Fibroblast of mammary gland (primary cell): ENCODE results near the gene SLC15A1.

Source experiments
- DNase-seq: peaks from one replicate; pipeline ENCODE4 v3.0.0-alpha.2; 2010; ENCODE audit warnings: low read depth
- H3K4me3 ChIP-seq: 2 replicates; pipeline ENCODE4 v1.5.1; 2011; ENCODE audit warnings: low read depth, mild to moderate bottlenecking, low read length, moderate library complexity; ENCODE audit not compliant: control insufficient read depth
- TF ChIP-seq, protein P1 (sequence below): conservative IDR thresholded peaks from 2 replicates; pipeline ENCODE4 v1.5.1; 2011; ENCODE audit warnings: low read depth, low read length, inconsistent platforms; ENCODE audit not compliant: control insufficient read depth, insufficient read depth

SLC15A1 gene

DNA sequence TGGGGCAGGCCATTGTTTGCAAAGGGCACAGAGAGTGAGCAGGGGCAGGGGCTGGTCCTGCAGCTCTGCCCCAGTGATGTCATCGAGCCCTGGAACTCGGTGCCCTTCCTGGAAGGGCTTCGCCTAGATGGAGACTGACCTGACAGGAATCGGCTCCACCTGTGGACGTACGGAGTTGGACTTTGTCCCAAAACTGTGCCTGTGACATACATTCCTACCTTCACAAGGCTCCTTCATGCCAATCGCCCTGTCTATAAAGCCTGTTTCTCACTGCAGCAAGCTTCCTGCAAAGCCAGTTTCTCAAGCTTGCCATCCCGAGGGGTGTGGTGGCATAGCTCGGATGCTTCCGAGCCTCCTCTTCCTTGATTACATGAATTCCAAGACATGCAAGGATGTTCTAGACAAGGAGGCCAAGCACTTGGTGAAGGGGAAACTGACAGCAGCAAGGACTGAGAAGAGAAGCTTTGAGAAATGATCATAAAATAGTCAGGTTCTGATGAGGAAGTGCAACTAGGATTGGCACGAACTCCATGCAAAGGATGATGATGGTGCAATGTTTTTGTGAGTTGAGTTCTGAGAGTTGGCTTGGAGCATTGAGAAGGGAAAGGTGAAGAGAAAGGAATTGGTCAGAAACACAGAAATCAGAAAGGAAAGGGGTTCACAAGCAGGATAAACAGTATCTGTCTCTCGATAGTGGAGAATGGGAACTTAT lies 101.9 kb downstream of the SLC15A1 start:
- no peak for DNase-seq
- TF ChIP-seq, protein P1, sequence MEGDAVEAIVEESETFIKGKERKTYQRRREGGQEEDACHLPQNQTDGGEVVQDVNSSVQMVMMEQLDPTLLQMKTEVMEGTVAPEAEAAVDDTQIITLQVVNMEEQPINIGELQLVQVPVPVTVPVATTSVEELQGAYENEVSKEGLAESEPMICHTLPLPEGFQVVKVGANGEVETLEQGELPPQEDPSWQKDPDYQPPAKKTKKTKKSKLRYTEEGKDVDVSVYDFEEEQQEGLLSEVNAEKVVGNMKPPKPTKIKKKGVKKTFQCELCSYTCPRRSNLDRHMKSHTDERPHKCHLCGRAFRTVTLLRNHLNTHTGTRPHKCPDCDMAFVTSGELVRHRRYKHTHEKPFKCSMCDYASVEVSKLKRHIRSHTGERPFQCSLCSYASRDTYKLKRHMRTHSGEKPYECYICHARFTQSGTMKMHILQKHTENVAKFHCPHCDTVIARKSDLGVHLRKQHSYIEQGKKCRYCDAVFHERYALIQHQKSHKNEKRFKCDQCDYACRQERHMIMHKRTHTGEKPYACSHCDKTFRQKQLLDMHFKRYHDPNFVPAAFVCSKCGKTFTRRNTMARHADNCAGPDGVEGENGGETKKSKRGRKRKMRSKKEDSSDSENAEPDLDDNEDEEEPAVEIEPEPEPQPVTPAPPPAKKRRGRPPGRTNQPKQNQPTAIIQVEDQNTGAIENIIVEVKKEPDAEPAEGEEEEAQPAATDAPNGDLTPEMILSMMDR = no peak
- no peak overlapping the region for H3K4me3 ChIP-seq

- no peak overlapping the region for H3K4me3 ChIP-seq
- TF ChIP-seq, protein P1 = no peak
- no peak for DNase-seq
Observed at GRCh38 chr13:98649861-98650260, 102.6 kb downstream of the SLC15A1 start.

DNA sequence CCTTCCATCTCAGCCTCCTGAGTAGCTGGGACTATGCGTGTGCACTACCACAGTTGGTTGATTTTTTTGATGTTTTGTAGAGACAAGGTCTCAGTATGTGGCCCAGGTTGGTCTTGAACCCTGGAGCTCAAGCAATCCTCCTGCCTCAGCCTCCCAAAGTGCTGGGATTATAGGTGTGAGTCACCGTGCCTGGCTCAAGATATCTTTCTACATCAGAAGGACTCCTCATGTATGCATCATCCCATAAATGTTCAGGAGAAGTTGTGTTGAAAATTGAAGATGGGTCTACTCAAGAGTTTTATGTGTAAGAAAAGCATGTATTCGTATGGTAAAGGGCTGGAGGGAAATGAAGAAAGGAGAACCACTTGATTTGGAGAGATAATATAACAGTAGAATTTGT lies 103.8 kb downstream of the SLC15A1 start:
- peak; percentile 11 for DNase-seq
- H3K4me3 ChIP-seq = no peak overlapping the region
- TF ChIP-seq, protein P1 = no peak

GRCh38 chr13:98648141-98648540 lies 104.3 kb downstream of the SLC15A1 start:
- TF ChIP-seq, protein P1 = no peak
- no peak for DNase-seq
- no peak overlapping the region for H3K4me3 ChIP-seq

DNA sequence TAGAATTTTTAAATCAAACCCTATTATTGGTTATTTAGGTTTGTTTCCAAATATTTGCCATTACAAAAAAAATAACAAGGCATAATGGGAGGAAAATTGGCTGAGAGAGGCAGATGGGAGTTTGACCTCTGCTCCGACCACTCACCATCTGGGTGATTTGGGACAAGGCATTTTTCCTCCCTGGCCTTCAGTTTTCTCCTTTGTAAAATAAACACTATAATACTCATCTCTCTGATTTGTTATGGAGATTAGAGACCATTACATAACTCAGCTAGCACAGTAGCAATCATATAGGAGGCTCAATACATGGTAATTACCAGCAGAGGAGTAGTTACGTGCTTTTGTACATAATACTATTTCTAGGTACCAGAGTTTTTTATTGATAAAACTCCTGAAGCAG lies 105.4 kb downstream of the SLC15A1 start:
- no peak for DNase-seq
- H3K4me3 ChIP-seq = no peak overlapping the region
- TF ChIP-seq, protein P1 = no peak

DNA sequence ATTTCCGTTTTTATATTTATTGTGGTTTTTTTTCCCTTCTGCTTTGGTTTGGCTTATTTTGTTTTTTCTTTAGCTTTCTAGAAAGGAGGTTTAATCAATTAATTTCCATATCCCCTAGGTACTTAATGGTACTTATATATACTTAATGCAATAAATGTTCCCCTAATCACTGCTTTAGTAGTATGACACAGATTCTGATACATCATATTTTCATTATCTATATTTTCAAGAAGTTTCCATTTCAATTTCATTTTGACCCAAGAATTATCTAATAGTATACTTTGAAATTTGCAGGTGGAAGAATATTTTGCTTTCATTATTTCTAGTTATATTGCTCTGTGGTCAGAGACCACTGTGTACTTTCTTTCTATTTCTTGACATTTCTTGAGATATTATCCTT lies 109.0 kb downstream of the SLC15A1 start:
- TF ChIP-seq, protein P1 = no peak
- no peak for DNase-seq
- no peak overlapping the region for H3K4me3 ChIP-seq
